K562 (cell line): Measurements from ENCODE around the gene SLC30A1. TPM values are rescaled to one million over a fixed set of nuclear protein-coding genes. Genes with fewer than 3 reads are reported as not detected.

Experiments
- CBX5 ChIP-seq: IDR thresholded peaks from 2 replicates; pipeline ENCODE4 v1.6.1; 2014; ENCODE audit warnings: low read depth, borderline replicate concordance
- CEBPB ChIP-seq: fragments of 450-650 bp; IDR thresholded peaks from 2 replicates; pipeline ENCODE4 v1.6.1; 2016; ENCODE audit warnings: missing genetic modification characterization, missing compliant biosample characterization
- DPF2 ChIP-seq: fragments of 450-650 bp; IDR thresholded peaks from 2 replicates; pipeline ENCODE4 v1.6.1; 2016
- IRF9 ChIP-seq: fragments of 450-650 bp; IDR thresholded peaks from 2 replicates; pipeline ENCODE4 v1.6.1; 2016; ENCODE audit warnings: missing biosample characterization, missing genetic modification characterization
- KLF6 ChIP-seq: fragments of 250-450 bp; sonication (Bioruptor Pico); IDR thresholded peaks from 2 replicates; pipeline ENCODE4 v1.4.0; 2020; ENCODE audit warnings: mild to moderate bottlenecking, moderate library complexity, borderline replicate concordance
- MEF2D ChIP-seq: conservative IDR thresholded peaks from 2 replicates; pipeline ENCODE4 v1.6.1; 2016; ENCODE audit warnings: low read depth, missing genetic modification characterization, missing compliant biosample characterization
- MTA3 ChIP-seq: fragments of 450-650 bp; formaldehyde crosslinking; IDR thresholded peaks from 2 replicates; pipeline ENCODE4 v1.6.1; 2017; ENCODE audit warnings: mild to moderate bottlenecking, borderline replicate concordance
- MYBL2 ChIP-seq, 2 experiments: fragments of 450-650 bp in 1 of 2; sonication (generic) in 1 of 2; formaldehyde crosslinking in 1 of 2; IDR thresholded peaks; 2 replicates each; pipeline versions ENCODE4 v1.6.1 to v1.8.1; 2017 to 2022; ENCODE audit warnings: borderline replicate concordance in 1 of 2, inconsistent platforms in 1 of 2, low read depth in 1 of 2, mild to moderate bottlenecking in 1 of 2, missing genetic modification reagents in 1 of 2, moderate library complexity in 1 of 2
- NELFE ChIP-seq: IDR thresholded peaks from 2 replicates; pipeline ENCODE4 v1.6.1; 2011; ENCODE audit warnings: mild to moderate bottlenecking; ENCODE audit not compliant: insufficient read depth, insufficient read length
- NFATC3 ChIP-seq: fragments of 450-650 bp; IDR thresholded peaks from 2 replicates; pipeline ENCODE4 v1.6.1; 2017; ENCODE audit warnings: mild to moderate bottlenecking
- PHB ChIP-seq: fragments of 250-450 bp; sonication (Bioruptor Pico); IDR thresholded peaks from 2 replicates; pipeline ENCODE4 v1.5.0; 2021
- PHF8 ChIP-seq: fragments of 200-600 bp; sonication (generic); IDR thresholded peaks from 2 replicates; pipeline ENCODE4 v1.6.1; 2012; ENCODE audit warnings: mixed run types, mild to moderate bottlenecking, inconsistent platforms, low read length, moderate library complexity, borderline replicate concordance
- PRPF4 ChIP-seq: fragments of 200-400 bp; formaldehyde crosslinking; IDR thresholded peaks from one replicate; pipeline ENCODE4 v1.6.1; 2017; ENCODE audit warnings: low read length, low read depth, mild to moderate bottlenecking; ENCODE audit not compliant: insufficient read depth, poor library complexity, severe bottlenecking
- PTBP1 ChIP-seq: fragments of 200-400 bp; formaldehyde crosslinking; IDR thresholded peaks from 2 replicates; pipeline ENCODE4 v1.6.1; 2017; ENCODE audit warnings: low read depth, low read length
- TAF1 ChIP-seq: IDR thresholded peaks from 2 replicates; pipeline ENCODE4 v1.6.1; 2011; ENCODE audit warnings: mild to moderate bottlenecking, low read length, moderate library complexity; ENCODE audit not compliant: insufficient read depth, control insufficient read depth, severe bottlenecking; ENCODE audit errors: extremely low read depth
- TARDBP ChIP-seq: fragments of 450-650 bp; IDR thresholded peaks from 2 replicates; pipeline ENCODE4 v1.6.1; 2016
- TCF7L2 ChIP-seq: fragments of 150-350 bp; IDR thresholded peaks from 2 replicates; pipeline ENCODE4 v1.6.1; 2016; ENCODE audit warnings: low read depth, mild to moderate bottlenecking, low read length, moderate library complexity
- ZBTB12 ChIP-seq: fragments of 250-450 bp; sonication (Bioruptor Pico); IDR thresholded peaks from 2 replicates; pipeline ENCODE4 v1.4.0; 2020
- ZBTB5 ChIP-seq: fragments of 450-650 bp; IDR thresholded peaks from 2 replicates; pipeline ENCODE4 v1.6.1; 2017; ENCODE audit warnings: antibody characterized with exemption
- ZNF311 ChIP-seq: fragments of 250-450 bp; sonication (Bioruptor Pico); IDR thresholded peaks from 2 replicates; pipeline ENCODE4 v1.4.0; 2020; ENCODE audit warnings: mild to moderate bottlenecking, moderate library complexity
- ZSCAN32 ChIP-seq: fragments of 450-650 bp; formaldehyde crosslinking; IDR thresholded peaks from 2 replicates; pipeline ENCODE4 v1.4.0; 2020; ENCODE audit warnings: mild to moderate bottlenecking, moderate library complexity
- polyA plus RNA-seq, 8 experiments: library from polyadenylated mRNA; depleted of rRNA in 4 of 8; stranded (reverse) in 5 of 8; unstranded in 3 of 8; fragments of >200 nt; fragmentation: Nextera tagmentation in 2 of 8; fragmentation: Illumina TruSeq in 1 of 8; extraction: Ambion mirVana in 2 of 8; extraction: Trizol in 1 of 8; gene quantifications; 2 replicates each; pipeline versions ENCODE4 v1.2.1 to v1.2.3, GENCODE V29; 2011 to 2014; ENCODE audit warnings: inconsistent platforms in 1 of 8, missing spikeins in 1 of 8
- total RNA-seq, 7 experiments: library from RNA; depleted of rRNA in 6 of 7; stranded (reverse); fragments of >200 nt in 6 of 7; fragmentation: Illumina TruSeq in 2 of 7; extraction: Trizol in 2 of 7; gene quantifications; 2 replicates each; pipeline versions ENCODE4 v1.2.1 to v1.2.3, GENCODE V29; 2011 to 2021; ENCODE audit warnings: low replicate concordance in 1 of 7
- TF ChIP-seq, protein P1 (sequence below): sonication (generic); formaldehyde crosslinking; IDR thresholded peaks from 2 replicates; pipeline ENCODE4 v1.8.1; 2023; ENCODE audit warnings: mild to moderate bottlenecking, missing genetic modification reagents

SLC30A1 gene
- total and polyA plus RNA-seq, 9 of the 15 experiments (the other 6 are each of a cell fraction or from before 2014, with no cell fraction given): 4.1 to 14.4 (median 6.6) TPM

GRCh38 chr1:211537253-211537652 is 41.7 kb downstream of the SLC30A1 start (continued):
- TF ChIP-seq CEBPB (no peak), KLF6 (peak; percentile 36; the same call in 1 of the 2 replicates), ZBTB5 (no peak), PRPF4 (no peak), TAF1 (no peak), PTBP1 (no peak), NFATC3 (no peak), ZNF311 (CRISPR knock-in tag) (no peak), MTA3 (no peak), TARDBP (no peak), TCF7L2 (no peak), CBX5 (no peak), PHF8 (no peak), ZBTB12 (CRISPR knock-in tag) (no peak), MYBL2 (IDR thresholded peaks at IDR 0.05; ENCODE audit: low read depth) (no peak), MYBL2 (CRISPR knock-in tag; IDR thresholded peaks at IDR 0.05; ENCODE audit: borderline replicate concordance) (no peak), PHB (CRISPR knock-in tag) (no peak), MEF2D (tag) (no peak), ZSCAN32 (no peak), NELFE (no peak), DPF2 (peak; percentile 91), IRF9 (tag) (no peak)
- TF ChIP-seq, protein P1, sequence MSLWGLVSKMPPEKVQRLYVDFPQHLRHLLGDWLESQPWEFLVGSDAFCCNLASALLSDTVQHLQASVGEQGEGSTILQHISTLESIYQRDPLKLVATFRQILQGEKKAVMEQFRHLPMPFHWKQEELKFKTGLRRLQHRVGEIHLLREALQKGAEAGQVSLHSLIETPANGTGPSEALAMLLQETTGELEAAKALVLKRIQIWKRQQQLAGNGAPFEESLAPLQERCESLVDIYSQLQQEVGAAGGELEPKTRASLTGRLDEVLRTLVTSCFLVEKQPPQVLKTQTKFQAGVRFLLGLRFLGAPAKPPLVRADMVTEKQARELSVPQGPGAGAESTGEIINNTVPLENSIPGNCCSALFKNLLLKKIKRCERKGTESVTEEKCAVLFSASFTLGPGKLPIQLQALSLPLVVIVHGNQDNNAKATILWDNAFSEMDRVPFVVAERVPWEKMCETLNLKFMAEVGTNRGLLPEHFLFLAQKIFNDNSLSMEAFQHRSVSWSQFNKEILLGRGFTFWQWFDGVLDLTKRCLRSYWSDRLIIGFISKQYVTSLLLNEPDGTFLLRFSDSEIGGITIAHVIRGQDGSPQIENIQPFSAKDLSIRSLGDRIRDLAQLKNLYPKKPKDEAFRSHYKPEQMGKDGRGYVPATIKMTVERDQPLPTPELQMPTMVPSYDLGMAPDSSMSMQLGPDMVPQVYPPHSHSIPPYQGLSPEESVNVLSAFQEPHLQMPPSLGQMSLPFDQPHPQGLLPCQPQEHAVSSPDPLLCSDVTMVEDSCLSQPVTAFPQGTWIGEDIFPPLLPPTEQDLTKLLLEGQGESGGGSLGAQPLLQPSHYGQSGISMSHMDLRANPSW: no peak
